GM10266 (cell line): ENCODE measurements around the gene HLTF.

Source experiments
- DNase-seq: peaks from one replicate; pipeline ENCODE4 v3.0.0; 2012; ENCODE audit errors: extremely low spot score
- TF ChIP-seq, protein P1 (sequence below): IDR thresholded peaks from 2 replicates; pipeline ENCODE4 v1.5.1; 2012; ENCODE audit warnings: mild to moderate bottlenecking, low read depth; ENCODE audit not compliant: control insufficient read depth, insufficient read depth; ENCODE audit errors: missing control alignments

The HLTF gene

DNA sequence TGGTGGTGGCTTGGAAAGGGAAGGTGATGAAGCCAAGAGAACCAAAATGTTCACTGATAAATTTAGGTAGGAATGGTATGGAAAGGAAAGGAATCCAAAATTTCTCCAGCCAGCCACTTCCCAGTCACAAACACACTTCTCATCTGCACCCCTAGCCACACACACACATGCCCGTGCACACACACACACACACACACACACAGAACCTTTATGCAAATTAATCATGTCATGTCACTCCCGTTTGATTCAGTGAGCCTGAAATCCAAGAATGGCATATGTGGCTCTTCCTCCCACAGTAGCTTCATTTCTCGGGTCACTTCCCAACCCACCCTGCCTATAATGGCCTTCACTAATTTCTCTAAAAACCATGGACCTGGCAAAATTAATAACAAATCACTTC is 3.1 kb upstream of the HLTF start:
- TF ChIP-seq, protein P1, sequence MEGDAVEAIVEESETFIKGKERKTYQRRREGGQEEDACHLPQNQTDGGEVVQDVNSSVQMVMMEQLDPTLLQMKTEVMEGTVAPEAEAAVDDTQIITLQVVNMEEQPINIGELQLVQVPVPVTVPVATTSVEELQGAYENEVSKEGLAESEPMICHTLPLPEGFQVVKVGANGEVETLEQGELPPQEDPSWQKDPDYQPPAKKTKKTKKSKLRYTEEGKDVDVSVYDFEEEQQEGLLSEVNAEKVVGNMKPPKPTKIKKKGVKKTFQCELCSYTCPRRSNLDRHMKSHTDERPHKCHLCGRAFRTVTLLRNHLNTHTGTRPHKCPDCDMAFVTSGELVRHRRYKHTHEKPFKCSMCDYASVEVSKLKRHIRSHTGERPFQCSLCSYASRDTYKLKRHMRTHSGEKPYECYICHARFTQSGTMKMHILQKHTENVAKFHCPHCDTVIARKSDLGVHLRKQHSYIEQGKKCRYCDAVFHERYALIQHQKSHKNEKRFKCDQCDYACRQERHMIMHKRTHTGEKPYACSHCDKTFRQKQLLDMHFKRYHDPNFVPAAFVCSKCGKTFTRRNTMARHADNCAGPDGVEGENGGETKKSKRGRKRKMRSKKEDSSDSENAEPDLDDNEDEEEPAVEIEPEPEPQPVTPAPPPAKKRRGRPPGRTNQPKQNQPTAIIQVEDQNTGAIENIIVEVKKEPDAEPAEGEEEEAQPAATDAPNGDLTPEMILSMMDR: no peak

DNA sequence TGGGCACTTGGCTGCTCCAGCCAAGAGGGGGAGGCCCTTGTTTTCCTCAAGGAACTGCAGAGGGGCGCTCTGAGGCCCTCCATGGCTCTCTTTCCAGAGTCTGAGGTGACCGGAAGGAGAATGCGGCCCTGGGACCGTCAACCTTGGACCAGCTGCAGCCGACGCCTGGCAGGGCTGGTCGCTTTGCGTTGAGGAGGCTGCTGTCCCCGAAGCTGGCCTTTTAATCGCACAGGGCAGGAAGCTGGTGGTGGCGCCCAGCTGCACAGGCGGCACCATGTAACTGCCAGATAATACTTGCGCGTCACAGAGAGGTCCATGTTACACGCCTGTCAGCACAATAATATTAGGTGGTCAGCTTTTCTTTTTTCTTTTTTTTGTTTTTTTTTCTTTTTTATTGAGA is 875 bp upstream of the HLTF start:
- no peak for DNase-seq
- TF ChIP-seq, protein P1: no peak

More for the DNA sequence above, 3.1 kb upstream of the HLTF start:
- no peak for DNase-seq

DNA sequence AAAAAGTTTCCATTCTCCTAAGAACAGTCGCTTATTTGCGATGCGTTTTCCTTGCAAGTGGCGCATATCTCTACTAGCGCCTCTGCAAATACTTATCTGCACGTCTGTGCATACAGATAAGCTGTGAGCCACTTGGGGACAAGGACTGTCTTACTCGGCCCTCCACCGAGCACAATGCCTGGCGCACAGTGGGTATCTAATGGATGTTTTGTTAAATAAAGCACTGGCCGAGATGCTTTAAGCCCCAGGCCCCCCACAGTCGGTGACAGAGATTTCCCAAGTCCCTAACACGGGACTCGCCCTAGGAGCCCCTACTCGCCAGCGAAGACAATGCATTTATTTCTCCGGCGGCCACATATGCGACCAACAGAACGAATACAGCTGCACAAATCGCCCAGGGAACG is 503 bp downstream of the HLTF start:
- TF ChIP-seq, protein P1: no peak
- DNase-seq: peak; percentile 33

DNA sequence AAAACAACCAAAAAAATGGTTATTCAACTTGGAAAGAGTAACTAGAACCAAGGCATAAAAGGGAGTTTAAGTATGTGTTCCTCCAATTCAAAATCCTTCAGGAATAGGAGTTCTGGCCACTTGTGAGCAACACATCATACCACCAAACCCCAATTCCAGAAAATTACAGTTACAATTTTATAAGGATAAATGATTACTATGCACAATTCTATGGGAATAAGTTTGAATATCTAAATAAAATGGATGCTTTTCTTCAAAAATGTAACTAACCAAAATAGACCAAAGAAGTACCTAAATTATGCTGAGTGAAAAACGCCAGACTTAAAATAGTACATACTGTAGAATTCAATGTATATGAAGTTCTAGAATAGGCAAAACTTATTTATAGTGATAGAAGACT is 4.6 kb downstream of the HLTF start:
- TF ChIP-seq, protein P1: no peak
- no peak for DNase-seq

DNA sequence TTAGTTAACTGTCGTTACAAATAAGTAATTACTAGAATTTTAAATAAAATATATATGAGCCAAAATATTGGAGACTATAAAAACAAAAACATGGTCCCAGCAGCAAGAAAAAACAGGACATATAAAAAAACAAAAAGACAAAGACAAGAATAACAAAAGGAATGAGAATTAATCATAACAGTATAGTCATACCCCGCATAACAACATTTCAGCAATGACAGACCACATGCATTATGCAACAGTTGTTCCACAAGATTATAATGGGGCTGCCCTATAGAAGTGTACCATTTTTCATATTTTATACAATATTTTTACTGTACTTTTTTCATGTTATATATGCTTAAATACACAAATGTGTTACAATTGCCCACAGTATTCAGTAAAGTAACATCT is 5.6 kb downstream of the HLTF start:
- TF ChIP-seq, protein P1: no peak
- DNase-seq: no peak

DNA sequence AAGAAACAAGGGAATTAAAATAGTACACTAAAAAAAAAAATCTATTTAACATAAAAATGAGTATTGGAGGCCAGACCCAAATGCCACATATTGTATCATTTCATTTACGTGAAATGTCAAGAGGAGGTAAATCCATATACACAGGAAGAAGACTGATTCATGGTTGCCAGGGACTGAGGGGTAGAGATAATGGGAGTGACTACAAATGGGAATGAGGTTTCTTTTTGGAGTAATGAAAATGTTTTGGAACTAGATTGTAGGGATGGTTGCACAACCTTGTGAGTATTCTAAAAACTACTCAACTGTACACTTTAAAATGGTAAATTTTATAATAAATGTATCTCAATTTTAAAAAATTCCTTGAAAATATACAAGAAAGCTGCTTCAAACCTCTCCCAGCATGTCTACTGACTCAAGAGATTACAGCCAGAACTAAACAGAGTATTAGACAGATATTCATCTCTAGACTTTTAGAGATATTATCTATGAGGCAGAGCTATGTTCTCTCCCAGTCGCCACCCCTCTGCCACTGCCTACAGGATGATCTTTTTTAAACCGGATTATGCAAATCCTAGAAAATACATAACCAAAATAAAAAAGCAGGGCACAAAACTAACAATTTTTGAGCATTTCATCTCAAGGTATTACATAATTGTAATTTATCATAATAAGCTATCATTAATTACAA is 6.2 kb downstream of the HLTF start:
- TF ChIP-seq, protein P1: no peak
- DNase-seq: no peak

DNA sequence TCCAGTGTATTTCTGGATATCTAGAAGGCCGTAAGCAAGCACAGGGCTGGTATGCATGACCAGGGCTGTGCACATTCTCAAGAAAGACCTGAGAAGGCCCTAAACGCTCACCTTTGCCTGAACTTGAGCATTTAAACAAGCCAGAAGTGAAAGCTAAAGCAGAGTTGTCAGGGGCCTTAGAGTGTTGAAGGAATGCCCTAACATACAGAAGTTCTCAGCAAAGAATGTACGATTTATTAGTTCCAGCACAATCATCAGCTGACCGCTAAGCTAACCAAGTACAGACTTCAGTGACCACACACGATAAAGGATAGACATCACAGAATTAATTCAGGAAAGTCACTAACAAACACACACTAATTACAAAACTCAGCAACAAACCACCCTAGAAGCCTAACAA is 8.7 kb downstream of the HLTF start:
- DNase-seq: no peak
- TF ChIP-seq, protein P1: no peak
